K562 treated with DMSO at 1 percent for 4 hours (cell line): ENCODE data around the gene PHLDB3. TPM values are rescaled to one million over a fixed set of nuclear protein-coding genes. Genes with fewer than 3 reads are reported as not detected.

Source experiments
- total RNA-seq: library from RNA; unstranded; fragments of 300-600 nt; gene quantifications from 2 replicates; pipeline ENCODE4 v1.2.3, GENCODE V29; 2022; ENCODE audit not compliant: insufficient read depth

The PHLDB3 gene
- 10.0 and 14.5 TPM in 2 replicates for total RNA-seq

GRCh38 chr19:43504426-43505185 lies at the start of gene PHLDB3:
TSS of gene PHLDB3 (minus strand) at chr19:43504746. CDS start at chr19:43504118, 628 bp downstream.

GRCh38 chr19:43532962-43533545 lies 28.5 kb upstream of the PHLDB3 start, which contains the start of gene ZNF575:
TSS of gene ZNF575 (plus strand) at chr19:43533188. CDS start at chr19:43534423, 1,235 bp downstream.

GRCh38 chr19:43526884-43527859 lies 22.6 kb upstream of the PHLDB3 start, which contains the start of gene ETHE1:
TSS of gene ETHE1 (minus strand) at chr19:43527201. CDS start at chr19:43527177, 24 bp downstream.

GRCh38 chr19:43465468-43466120 lies 39.0 kb downstream of the PHLDB3 start, which contains the start of gene LYPD3:
TSS of gene LYPD3 (minus strand) at chr19:43465608. CDS start at chr19:43465571, 37 bp downstream.

Other genes with a start within 250 kb of the PHLDB3 start
- gene PSG9, start 235.2 kb downstream of the PHLDB3 start, total RNA-seq: not detected in 2 replicates
- gene CD177, start 151.1 kb downstream of the PHLDB3 start, total RNA-seq: not detected in 2 replicates
- gene TEX101, start 89.9 kb downstream of the PHLDB3 start, total RNA-seq: 0.76 and 1.6 TPM in 2 replicates
- 1.2 TPM in 1 of 2 replicates, not detected in the other for gene LYPD3, start 39.1 kb downstream of the PHLDB3 start, total RNA-seq
- 18.3 and 26.5 TPM in 2 replicates for gene ETHE1, start 22.5 kb upstream of the PHLDB3 start, total RNA-seq
- 0.98 and 1.4 TPM in 2 replicates for gene ZNF575, start 28.4 kb upstream of the PHLDB3 start, total RNA-seq
- gene XRCC1, start 70.8 kb upstream of the PHLDB3 start, total RNA-seq: 47.9 and 49.2 TPM in 2 replicates
- 4.8 and 6.7 TPM in 2 replicates for gene PINLYP, start 71.1 kb upstream of the PHLDB3 start, total RNA-seq
- 5.4 and 10.9 TPM in 2 replicates for gene IRGQ, start 91.4 kb upstream of the PHLDB3 start, total RNA-seq
- 6.1 and 6.6 TPM in 2 replicates for gene ZNF576, start 91.8 kb upstream of the PHLDB3 start, total RNA-seq
- 0.67 TPM in 1 of 2 replicates, not detected in the other for gene SRRM5, start 107.3 kb upstream of the PHLDB3 start, total RNA-seq
- gene ZNF428, start 114.9 kb upstream of the PHLDB3 start, total RNA-seq: 51.8 and 54.5 TPM in 2 replicates
- gene CADM4, start 135.1 kb upstream of the PHLDB3 start, total RNA-seq: 2.9 and 4.4 TPM in 2 replicates
- gene PLAUR, start 165.4 kb upstream of the PHLDB3 start, total RNA-seq: 19.7 and 23.4 TPM in 2 replicates
- not detected in 2 replicates for gene IRGC, start 211.3 kb upstream of the PHLDB3 start, total RNA-seq